BJ (cell line): ENCODE results near the gene LINGO1. TPM values are rescaled to one million over a fixed set of nuclear protein-coding genes. Genes with fewer than 3 reads are reported as not detected.

ENCODE experiments used
- CTCF ChIA-PET: fragments of 350-600 bp; formaldehyde crosslinking; extraction: SDS; loops from one replicate; lab custom pipeline; 2021; ENCODE audit warnings: antibody characterized with exemption, inconsistent platforms; lab: Yijun Ruan, JAX
- POLR2A ChIA-PET: fragments of 300-600 bp; sonication (Branson Sonifier 250); formaldehyde crosslinking; extraction: SDS; loops from one replicate; lab custom pipeline; 2021; ENCODE audit warnings: antibody characterized with exemption; lab: Charles Lee
- DNase-seq: peaks from one replicate; pipeline ENCODE4 v3.0.0-alpha.2; 2011; ENCODE audit warnings: low read depth
- H3K27me3 ChIP-seq: 2 replicates; pipeline ENCODE4 v1.6.0; 2011; ENCODE audit warnings: low read length; ENCODE audit not compliant: control insufficient read depth, insufficient read depth
- H3K36me3 ChIP-seq: 2 replicates; pipeline ENCODE4 v1.5.1; 2011; ENCODE audit warnings: low read length; ENCODE audit not compliant: control insufficient read depth, insufficient read depth
- H3K4me3 ChIP-seq: 2 replicates; pipeline ENCODE4 v1.5.1; 2011; ENCODE audit warnings: low read depth, mild to moderate bottlenecking, control low read depth, low read length
- CTCF ChIP-seq: IDR thresholded peaks from 2 replicates; pipeline ENCODE4 v1.5.1; 2011; ENCODE audit warnings: low read depth, mild to moderate bottlenecking, control low read depth, inconsistent platforms, low read length, moderate library complexity; ENCODE audit not compliant: insufficient read depth
- polyA plus RNA-seq: library from polyadenylated mRNA; depleted of rRNA; stranded (reverse); fragments of >200 nt; gene quantifications from 2 replicates; pipeline ENCODE4 v1.2.3, GENCODE V29; 2011

The LINGO1 gene
- polyA plus RNA-seq, 1 experiment: not detected

GRCh38 chr15:77599357-77599756 lies 33.4 kb downstream of the LINGO1 start:
- Histone ChIP-seq H3K36me3 (no peaks in the 10 kb centered on the region), H3K27me3 (no peaks in the 10 kb centered on the region), H3K4me3 (no peak overlapping the region)
- POLR2A ChIA-PET: no interaction called here
- DNase-seq: no peak
- TF ChIP-seq CTCF: no peak
- CTCF ChIA-PET: interaction anchor here (2.7 kb wide), 1 partner anchor 34 kb away, joined by 11 read pairs; the partner anchor contains the start of gene LINGO1

- ChIA-PET POLR2A (no interaction called here), CTCF (interaction anchor here (2.7 kb wide), 1 partner anchor 35 kb away, joined by 11 read pairs; the partner anchor contains the start of gene LINGO1)
- no peak for TF ChIP-seq CTCF
- Histone ChIP-seq H3K4me3 (no peak overlapping the region), H3K36me3 (no peaks in the 10 kb centered on the region), H3K27me3 (no peaks in the 10 kb centered on the region)
- DNase-seq: no peak
These were observed 34.1 kb downstream of the LINGO1 start for GRCh38 chr15:77598644-77599043.

GRCh38 chr15:77597804-77598453 lies 34.8 kb downstream of the LINGO1 start:
- no peak for DNase-seq
- POLR2A ChIA-PET: no interaction called here
- TF ChIP-seq CTCF: no peak

GRCh38 chr15:77596821-77597803 lies 35.6 kb downstream of the LINGO1 start:
- Histone ChIP-seq H3K36me3 (no peaks in the 10 kb centered on the region), H3K27me3 (no peaks in the 10 kb centered on the region), H3K4me3 (no peak overlapping the region)
- CTCF ChIA-PET: interaction anchor here (1.7 kb wide), 1 partner anchor 9 kb away, joined by 3 read pairs; no protein-coding TSS in a partner anchor
- POLR2A ChIA-PET: no interaction called here
- DNase-seq: no peak
- TF ChIP-seq CTCF: no peak

More at GRCh38 chr15:77597804-77598453, 34.8 kb downstream of the LINGO1 start:
- Histone ChIP-seq H3K36me3 (no peaks in the 10 kb centered on the region), H3K4me3 (no peak overlapping the region), H3K27me3 (no peaks in the 10 kb centered on the region)
- CTCF ChIA-PET: interaction anchor here (1.7 to 2.7 kb wide), 2 partner anchors 10 to 35 kb away, joined by 3 to 11 read pairs; partner anchors contain the start of gene LINGO1

- no peak for DNase-seq
- Histone ChIP-seq H3K4me3 (no peak overlapping the region), H3K27me3 (no peaks in the 10 kb centered on the region; the same call in none of the 2 replicates), H3K36me3 (no peaks in the 10 kb centered on the region)
- TF ChIP-seq CTCF: no peak
- CTCF ChIA-PET: no interaction called here
- POLR2A ChIA-PET: no interaction called here
These were observed 37.5 kb downstream of the LINGO1 start for GRCh38 chr15:77595231-77595630.
